EL (cell line): ENCODE results near the gene ZBTB1.

Source experiments
- DNase-seq: peaks from one replicate; pipeline ENCODE4 v3.0.0-alpha.2; 2016

Gene ZBTB1, protein sequence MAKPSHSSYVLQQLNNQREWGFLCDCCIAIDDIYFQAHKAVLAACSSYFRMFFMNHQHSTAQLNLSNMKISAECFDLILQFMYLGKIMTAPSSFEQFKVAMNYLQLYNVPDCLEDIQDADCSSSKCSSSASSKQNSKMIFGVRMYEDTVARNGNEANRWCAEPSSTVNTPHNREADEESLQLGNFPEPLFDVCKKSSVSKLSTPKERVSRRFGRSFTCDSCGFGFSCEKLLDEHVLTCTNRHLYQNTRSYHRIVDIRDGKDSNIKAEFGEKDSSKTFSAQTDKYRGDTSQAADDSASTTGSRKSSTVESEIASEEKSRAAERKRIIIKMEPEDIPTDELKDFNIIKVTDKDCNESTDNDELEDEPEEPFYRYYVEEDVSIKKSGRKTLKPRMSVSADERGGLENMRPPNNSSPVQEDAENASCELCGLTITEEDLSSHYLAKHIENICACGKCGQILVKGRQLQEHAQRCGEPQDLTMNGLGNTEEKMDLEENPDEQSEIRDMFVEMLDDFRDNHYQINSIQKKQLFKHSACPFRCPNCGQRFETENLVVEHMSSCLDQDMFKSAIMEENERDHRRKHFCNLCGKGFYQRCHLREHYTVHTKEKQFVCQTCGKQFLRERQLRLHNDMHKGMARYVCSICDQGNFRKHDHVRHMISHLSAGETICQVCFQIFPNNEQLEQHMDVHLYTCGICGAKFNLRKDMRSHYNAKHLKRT

DNA sequence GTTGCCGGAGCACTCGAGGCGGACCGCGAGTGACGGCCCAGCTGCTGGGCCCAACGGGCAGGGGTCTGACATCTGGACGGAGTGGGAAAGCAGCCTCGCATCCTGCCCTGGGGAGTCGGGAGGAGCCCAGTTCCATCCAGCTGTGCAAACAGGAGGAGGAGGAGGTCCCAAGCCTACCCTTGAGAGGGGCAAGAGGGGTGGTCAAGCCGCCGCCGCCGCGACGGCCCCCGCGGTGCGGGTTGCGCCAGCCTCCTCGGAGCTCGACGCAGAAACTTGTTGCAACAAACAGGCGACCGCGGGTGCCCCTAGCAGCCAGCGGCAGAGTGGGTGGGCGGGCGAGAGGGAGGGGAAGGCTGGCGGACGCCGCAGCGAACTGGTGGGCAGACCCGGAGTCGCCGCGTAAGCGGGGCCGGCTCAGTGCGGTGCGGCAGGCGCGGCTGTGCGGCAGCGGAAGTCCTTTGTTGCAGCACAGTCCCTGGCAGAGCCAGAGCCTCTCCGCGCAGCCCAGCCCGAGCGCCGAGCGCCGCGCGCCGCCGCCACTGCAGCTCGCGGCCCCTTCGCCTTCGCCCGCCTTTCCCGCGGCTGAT is at the start of gene ZBTB1:
Gene ZBTB1 (plus strand): TSS at position 461 of the 587 bp plus-strand sequence. CDS start 16,735 bp downstream, outside the sequence.
- peak; percentile 87 for DNase-seq

DNA sequence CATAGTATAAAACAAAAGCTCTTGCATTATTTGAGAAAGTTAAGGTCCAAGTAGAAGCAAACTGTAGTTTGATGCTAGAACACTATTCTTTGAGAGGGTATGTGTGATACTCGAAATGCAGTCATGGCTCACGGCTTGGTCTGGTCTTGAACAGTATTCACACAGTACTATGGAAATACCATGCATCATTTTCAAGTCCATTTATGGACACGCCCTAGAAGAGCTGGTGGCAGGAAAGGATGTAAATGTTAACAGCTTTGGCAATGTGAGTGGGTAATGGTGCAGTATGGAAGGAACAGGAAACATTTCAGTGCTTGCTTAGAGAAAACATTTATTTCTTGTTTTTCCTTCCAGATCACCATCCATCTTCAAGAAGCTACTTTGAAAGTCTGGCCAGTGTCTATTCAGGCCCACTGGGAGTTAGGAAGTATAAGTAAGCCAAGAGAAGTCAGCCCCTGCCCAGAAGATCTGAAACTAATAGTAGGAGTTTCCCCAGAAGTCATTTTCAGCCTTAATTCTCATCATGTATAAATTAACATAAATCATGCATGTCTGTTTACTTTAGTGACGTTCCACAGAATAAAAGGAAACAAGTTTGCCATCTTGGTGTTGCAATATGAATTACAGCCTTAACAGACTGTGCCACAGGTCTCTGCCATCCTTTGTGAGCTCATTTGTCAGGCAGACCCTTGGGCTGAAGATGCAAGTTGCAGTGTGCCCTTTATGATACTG is 45.0 kb upstream of the ZBTB1 start:
- DNase-seq = no peak

DNA sequence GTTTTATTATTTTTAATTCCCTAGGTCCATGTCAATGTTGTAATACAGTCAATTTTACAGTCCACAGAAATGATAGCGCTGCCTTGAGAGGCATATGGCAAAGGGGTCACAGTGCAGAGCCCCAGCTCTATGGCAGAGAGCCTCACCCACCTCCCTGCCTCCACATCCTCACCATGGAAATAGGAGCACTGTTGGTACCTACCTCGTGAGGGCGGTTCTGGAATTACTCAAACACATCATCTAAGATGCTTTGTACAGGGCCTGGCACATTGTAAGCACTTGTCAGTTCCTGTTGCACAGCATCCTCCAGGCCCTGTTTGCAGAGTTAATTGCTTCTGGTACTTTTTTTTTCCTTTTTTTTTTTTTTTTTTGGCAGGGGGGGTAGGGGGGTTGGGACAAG is 43.3 kb upstream of the ZBTB1 start:
- no peak for DNase-seq

DNA sequence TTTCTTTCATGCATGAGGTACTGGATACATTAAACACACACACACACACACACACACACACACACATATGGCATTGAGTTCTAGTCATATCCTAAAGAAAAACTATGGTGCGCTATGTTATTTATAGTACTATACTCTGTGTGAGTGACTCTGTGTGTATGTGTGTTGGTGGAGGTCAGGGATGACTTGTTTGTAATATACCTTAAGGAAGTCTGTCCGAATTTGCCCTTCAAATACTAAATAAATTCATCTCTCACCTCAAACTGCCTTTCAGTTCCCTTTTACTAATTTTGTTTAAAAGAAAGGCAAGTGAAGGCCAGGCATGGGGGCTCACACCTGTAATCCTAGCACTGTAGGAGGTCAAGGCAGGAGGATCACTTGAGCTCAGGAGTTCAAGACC is 41.4 kb upstream of the ZBTB1 start:
- no peak for DNase-seq

GRCh38 chr14:64463873-64464272 is 40.7 kb upstream of the ZBTB1 start:
- DNase-seq = no peak

DNA sequence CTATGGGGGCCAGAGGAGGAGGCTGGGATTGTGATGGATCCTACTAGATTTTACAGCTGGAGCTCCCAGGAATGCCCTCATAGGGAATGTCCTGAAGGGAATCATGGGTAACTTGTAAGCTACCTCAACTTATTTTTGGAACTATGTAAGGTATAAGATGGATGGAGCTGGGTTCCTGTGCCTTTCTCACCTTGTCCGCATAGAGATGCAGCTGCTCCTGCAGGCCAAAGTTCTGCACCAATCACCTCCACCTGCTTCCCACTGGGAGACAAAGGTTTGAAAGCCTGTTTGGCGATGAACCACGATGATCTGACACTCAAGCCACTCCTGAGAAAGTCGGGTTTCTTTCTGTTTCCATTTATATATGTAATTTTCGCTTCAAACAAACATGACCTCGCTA is 39.9 kb upstream of the ZBTB1 start:
- DNase-seq = no peak

DNA sequence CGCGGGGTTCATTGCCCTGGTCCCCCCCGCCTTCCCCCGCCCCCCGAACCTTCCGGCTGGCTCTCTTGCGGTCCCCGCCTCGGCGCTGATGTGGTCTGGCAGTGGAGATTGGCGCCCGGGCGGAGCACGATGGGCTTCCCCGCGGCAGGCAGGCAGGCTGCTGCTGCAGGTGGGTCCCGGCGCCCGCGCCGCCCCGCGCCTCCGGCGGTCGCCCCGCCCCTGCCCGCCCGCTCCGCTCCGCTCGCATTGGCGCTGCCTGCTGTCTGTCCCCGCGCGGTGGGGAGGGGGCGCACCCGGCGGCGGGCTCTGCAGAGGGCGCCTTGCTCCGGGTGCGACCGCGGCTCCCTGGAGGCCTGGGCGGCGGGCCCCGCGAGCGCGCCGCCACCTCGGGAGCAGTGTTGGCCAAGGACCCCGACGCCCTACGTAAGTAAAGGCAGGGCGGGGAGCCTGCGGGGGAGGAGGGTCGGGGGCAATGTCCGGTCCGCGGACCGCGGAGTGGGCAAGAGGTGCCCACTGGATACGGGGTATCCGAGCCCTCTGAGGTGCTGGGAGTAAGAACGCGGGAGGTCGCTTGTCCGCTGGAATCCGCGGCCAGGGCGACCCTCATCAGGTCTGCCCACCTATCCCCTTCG is 39.3 kb upstream of the ZBTB1 start, which contains the start of gene AKAP5:
Gene AKAP5 (plus strand): TSS at position 309 of the 632 bp plus-strand sequence. CDS start 2,896 bp downstream, outside the sequence.
- peak; percentile 54 for DNase-seq

DNA sequence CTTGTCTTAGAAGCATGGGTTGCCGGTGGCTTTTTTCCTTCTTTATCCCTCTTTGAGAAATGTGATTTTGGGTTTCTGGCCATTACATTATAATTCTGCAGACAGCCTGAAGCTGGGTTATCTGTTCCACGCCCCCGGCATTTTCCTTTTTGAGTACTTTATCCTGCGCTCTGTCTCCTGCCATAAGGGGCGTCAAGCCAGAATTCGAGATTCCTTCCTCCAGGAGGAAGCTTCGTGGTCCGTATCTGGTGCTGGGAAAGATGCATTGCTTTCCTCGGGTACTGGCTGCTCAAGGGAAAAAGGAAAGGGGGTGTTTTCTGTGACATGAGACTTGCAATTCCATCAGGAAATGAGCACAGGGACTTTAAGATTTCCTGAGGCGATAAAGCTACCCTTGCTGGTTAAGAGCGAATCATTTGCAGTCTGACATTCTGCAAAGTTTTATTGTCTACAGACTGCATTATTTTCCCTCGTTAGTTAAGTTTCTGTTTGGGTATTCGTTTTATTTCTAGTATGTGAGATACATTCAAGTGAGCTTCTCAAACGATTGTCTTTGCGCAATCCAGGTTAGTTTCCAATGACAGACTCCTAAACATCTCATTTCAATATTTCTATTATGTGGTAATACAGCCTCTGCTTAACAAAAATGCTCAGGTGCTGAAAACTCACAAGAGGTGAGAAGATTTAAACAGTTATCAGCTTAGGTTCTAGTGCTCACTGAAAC is 38.6 kb upstream of the ZBTB1 start:
- peak; percentile 66 for DNase-seq

GRCh38 chr14:64467101-64467500 is 37.5 kb upstream of the ZBTB1 start:
- DNase-seq = no peak

GRCh38 chr14:64467566-64467965 is 37.0 kb upstream of the ZBTB1 start:
- DNase-seq = no peak

GRCh38 chr14:64468451-64468850 is 36.1 kb upstream of the ZBTB1 start:
- no peak for DNase-seq

GRCh38 chr14:64474041-64474440 is 30.5 kb upstream of the ZBTB1 start:
- no peak for DNase-seq

DNA sequence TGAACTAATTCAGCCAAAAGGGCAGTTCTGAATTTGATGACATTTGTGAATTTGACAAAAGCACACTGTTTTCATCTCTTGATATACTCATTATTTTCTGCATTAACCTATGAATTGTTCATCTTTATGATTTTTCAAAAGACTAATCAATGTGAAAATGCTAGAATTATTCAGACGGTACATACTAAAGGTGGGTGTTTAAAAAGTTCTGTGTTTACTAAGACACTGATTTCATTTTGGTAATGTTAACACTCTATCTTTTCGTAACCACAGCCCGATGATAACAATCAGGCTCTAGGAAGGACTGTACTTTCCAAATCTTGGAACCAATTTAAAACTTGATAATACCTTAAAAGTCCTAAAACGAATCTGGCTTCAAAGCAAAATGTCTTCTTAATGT is 29.9 kb upstream of the ZBTB1 start:
- no peak for DNase-seq

DNA sequence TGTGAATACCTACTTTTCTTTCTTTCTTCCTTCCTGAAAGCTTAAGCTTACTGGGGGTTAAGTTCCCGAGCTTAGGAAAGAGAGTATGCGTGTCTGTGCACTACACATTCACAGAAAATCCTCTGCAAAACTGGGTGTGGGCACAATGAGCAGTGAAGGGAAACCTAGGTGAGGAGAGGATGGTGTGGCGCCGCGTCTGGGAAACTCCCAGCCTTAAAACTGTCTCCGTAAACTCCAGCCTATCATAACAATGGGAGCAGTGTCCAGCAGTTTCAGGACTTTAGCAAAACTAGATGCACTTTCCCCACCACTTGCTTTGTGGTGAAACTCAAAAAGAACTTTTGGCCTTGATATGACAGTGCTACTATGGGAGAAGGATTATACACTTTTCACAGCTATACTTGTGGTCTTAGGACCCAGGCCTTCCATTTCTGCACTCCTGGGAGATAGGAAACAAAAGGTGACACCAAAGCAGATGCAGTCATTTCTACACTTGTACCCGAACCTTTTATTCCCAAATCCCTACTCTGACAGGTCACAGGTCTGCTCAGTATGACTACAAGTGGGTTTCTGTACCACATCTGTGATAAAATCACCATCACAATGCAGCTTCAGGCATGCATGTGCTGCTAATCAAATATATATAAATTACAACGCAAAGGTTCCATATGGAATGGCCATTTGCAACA is 28.8 kb upstream of the ZBTB1 start:
- no peak for DNase-seq

DNA sequence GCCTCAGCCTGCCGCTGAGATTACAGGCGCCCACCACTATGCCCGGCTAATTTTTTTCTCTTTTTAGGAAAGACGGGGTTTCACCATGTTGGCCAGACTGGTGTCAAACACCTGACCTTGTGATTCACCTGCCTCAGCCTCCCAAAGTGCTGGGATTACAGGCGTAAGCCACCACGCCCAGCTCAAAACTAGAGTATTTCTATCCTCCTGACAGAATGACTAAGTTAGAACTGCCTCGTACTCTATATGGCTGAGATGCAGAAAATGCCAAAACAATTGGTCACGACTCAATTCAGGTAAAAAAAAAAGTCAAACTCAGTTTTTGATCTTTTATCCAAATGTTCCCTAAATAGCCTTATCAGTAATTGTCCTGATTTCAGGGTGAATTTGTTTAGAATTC is 28.1 kb upstream of the ZBTB1 start:
- DNase-seq = no peak

GRCh38 chr14:64478634-64479250 is 25.8 kb upstream of the ZBTB1 start:
- DNase-seq = peak; percentile 38

GRCh38 chr14:64488590-64489099 is 15.9 kb upstream of the ZBTB1 start:
- no peak for DNase-seq

DNA sequence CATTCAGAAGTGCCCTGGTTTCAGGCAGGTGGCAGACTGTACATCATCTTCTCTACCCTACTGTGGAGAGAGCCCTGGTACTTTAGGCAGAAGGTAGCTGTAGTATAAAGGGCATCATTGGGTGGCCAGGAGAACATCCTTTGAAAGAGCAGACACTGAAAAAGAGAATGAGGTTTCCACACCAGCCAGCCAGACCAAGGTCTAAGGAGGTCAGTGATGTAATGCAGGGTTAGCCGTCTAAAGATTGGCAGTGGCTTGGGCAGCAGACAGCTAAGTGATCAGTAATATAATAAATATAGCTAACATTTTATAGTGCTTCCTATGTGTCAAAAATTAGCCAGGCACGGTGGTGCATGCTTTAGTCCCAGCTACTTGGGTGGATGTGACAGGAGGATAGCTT is 12.9 kb upstream of the ZBTB1 start:
- DNase-seq = no peak

GRCh38 chr14:64493455-64493854 is 11.1 kb upstream of the ZBTB1 start:
- DNase-seq = no peak

DNA sequence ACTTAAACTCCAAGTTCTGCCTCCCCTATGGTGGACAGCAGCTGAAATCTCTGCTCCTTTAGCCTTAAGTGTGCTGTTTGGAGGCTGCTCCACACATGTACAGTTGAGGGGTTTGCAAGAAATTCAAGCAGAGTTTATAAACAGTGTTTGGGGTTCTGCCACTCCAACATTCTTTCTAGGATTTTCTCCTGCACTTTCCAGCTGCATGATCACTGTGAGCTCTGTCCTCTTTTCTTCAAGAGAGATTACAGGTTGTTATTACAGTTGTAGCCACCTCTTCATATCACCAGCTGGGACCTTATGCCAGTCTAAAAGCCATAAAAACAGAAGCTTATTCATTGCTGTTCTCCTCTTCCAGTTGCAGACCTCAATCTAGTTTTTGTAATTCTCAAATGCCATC is 9.3 kb upstream of the ZBTB1 start:
- no peak for DNase-seq

DNA sequence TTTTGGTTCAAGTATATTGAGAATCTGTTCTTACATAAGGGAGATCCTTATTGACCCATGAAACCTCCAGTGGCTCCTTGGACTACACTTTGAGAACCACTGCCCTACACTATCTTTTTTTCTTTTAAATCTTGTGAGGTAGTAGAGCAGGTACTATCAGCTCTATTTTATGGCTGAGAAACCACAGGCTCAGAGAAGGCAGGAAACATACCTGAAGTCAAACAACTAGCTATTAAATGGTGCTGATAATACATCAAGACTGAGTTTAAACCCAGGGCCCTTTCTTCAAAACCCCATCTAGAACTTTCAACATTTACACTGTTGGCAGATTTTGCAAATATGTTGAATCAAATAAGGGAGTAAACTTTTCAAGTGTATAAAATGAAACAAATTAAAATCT is 7.8 kb upstream of the ZBTB1 start:
- DNase-seq = no peak
